IMR-90 (cell line): ENCODE data around the gene FYCO1. TPM values are rescaled to one million over a fixed set of nuclear protein-coding genes. Genes with fewer than 3 reads are reported as not detected.

Experiments
- ATAC-seq: fragments of 200-7000 bp; cut with Tn5 transposase; 2 replicates; pipeline ENCODE4 v1.9.1; 2020; ENCODE audit warnings: low read depth, mild to moderate bottlenecking, moderate library complexity
- BruUV-seq: library from RNA; stranded (reverse); fragments of 400-500 nt; replicated peaks from 2 replicates; lab custom pipeline; 2021; lab: Mats Ljungman, UMichigan
- CTCF ChIA-PET: fragments of 300-600 bp; formaldehyde crosslinking; extraction: SDS; loops from one replicate; lab custom pipeline; 2021; ENCODE audit warnings: antibody characterized with exemption; lab: Yijun Ruan, JAX
- POLR2A ChIA-PET: fragments of 300-600 bp; sonication (Branson Sonifier 250); formaldehyde crosslinking; loops from one replicate; lab custom pipeline; 2022; ENCODE audit warnings: antibody characterized with exemption; ENCODE audit not compliant: unreplicated experiment; lab: Charles Lee
- DNase-seq: peaks from one replicate; pipeline ENCODE4 v3.0.0; 2013
- H2AFZ ChIP-seq: replicated peaks from 2 replicates; pipeline ENCODE3; 2013; ENCODE audit warnings: low read length, mild to moderate bottlenecking; ENCODE audit not compliant: poor library complexity
- H2AK5ac ChIP-seq: 2 replicates; pipeline ENCODE4 v1.6.1; 2013; ENCODE audit warnings: low read depth, low read length, inconsistent platforms
- H2AK9ac ChIP-seq: replicated peaks from 2 replicates; pipeline ENCODE3; 2013; ENCODE audit warnings: mild to moderate bottlenecking, low read depth, low read length, moderate library complexity; ENCODE audit not compliant: poor library complexity
- H2BK120ac ChIP-seq: 2 replicates; pipeline ENCODE4 v1.6.1; 2013; ENCODE audit warnings: low read depth, low read length, inconsistent platforms
- H2BK15ac ChIP-seq: 3 replicates; pipeline ENCODE4 v1.6.1; 2013; ENCODE audit warnings: low read depth, low read length, inconsistent platforms
- H2BK20ac ChIP-seq: 2 replicates; pipeline ENCODE4 v1.6.1; 2013; ENCODE audit warnings: low read depth, mild to moderate bottlenecking, inconsistent platforms, low read length, moderate library complexity
- H2BK5ac ChIP-seq: 2 replicates; pipeline ENCODE4 v1.6.1; 2013; ENCODE audit warnings: mild to moderate bottlenecking, low read depth, low read length, inconsistent platforms; ENCODE audit not compliant: poor library complexity, severe bottlenecking
- H3K14ac ChIP-seq: replicated peaks from 2 replicates; pipeline ENCODE4 v1.6.1; 2013; ENCODE audit warnings: low read depth, low read length, inconsistent platforms
- H3K18ac ChIP-seq: 2 replicates; pipeline ENCODE4 v1.6.1; 2013; ENCODE audit warnings: low read depth, low read length, control low read depth
- H3K23ac ChIP-seq: 2 replicates; pipeline ENCODE4 v1.6.1; 2013; ENCODE audit warnings: low read depth, low read length, inconsistent platforms
- H3K27ac ChIP-seq: 2 replicates; pipeline ENCODE4 v1.5.1; 2013; ENCODE audit warnings: mild to moderate bottlenecking, control low read depth, low read length; ENCODE audit not compliant: insufficient read depth
- H3K27me3 ChIP-seq: 2 replicates; pipeline ENCODE4 v1.6.1; 2013; ENCODE audit warnings: low read length; ENCODE audit not compliant: control insufficient read depth, insufficient read depth
- H3K36me3 ChIP-seq: 2 replicates; pipeline ENCODE4 v1.6.1; 2013; ENCODE audit warnings: low read length, mixed read lengths; ENCODE audit not compliant: control insufficient read depth, insufficient read depth
- H3K4ac ChIP-seq: 2 replicates; pipeline ENCODE4 v1.6.1; 2013; ENCODE audit warnings: low read depth, low read length, inconsistent platforms
- H3K4me1 ChIP-seq: 2 replicates; pipeline ENCODE4 v1.6.1; 2013; ENCODE audit warnings: low read length, mixed read lengths; ENCODE audit not compliant: control insufficient read depth, insufficient read depth
- H3K4me2 ChIP-seq: 2 replicates; pipeline ENCODE4 v1.6.1; 2013; ENCODE audit warnings: low read depth, mild to moderate bottlenecking, control low read depth, low read length, moderate library complexity
- H3K4me3 ChIP-seq: 2 replicates; pipeline ENCODE4 v1.5.1; 2013; ENCODE audit warnings: low read depth, mild to moderate bottlenecking, control low read depth, low read length, moderate library complexity; ENCODE audit not compliant: insufficient read depth
- H3K56ac ChIP-seq: 2 replicates; pipeline ENCODE4 v1.6.1; 2013; ENCODE audit warnings: low read length, inconsistent platforms; ENCODE audit not compliant: insufficient read depth; ENCODE audit errors: extremely low read depth
- H3K79me1 ChIP-seq, 2 experiments: 2 replicates each; pipeline ENCODE4 v1.6.1; 2013; ENCODE audit warnings: low read length in 2 of 2, inconsistent platforms in 1 of 2, low read depth in 1 of 2
- H3K9ac ChIP-seq: 2 replicates; pipeline ENCODE4 v1.6.1; 2013; ENCODE audit warnings: low read depth, low read length, control low read depth
- H3K9me1 ChIP-seq: 2 replicates; pipeline ENCODE4 v1.6.1; 2013; ENCODE audit warnings: low read length, inconsistent platforms; ENCODE audit not compliant: insufficient read depth
- H3K9me3 ChIP-seq: 2 replicates; pipeline ENCODE4 v1.6.1; 2013; ENCODE audit warnings: low read length; ENCODE audit not compliant: control insufficient read depth, insufficient read depth
- H4K20me1 ChIP-seq: 2 replicates; pipeline ENCODE4 v1.6.1; 2013; ENCODE audit warnings: low read length, inconsistent platforms; ENCODE audit not compliant: insufficient read depth
- H4K5ac ChIP-seq: 2 replicates; pipeline ENCODE4 v1.6.1; 2013; ENCODE audit warnings: mild to moderate bottlenecking, low read depth, low read length, control low read depth
- H4K8ac ChIP-seq, 2 experiments: 2 replicates each; pipeline ENCODE4 v1.6.1; 2013; ENCODE audit warnings: low read depth in 2 of 2, low read length in 2 of 2, control low read depth in 1 of 2, inconsistent platforms in 1 of 2
- H4K91ac ChIP-seq: 2 replicates; pipeline ENCODE4 v1.6.1; 2013; ENCODE audit warnings: low read depth, low read length, inconsistent platforms; ENCODE audit not compliant: insufficient read depth
- BHLHE40 ChIP-seq: fragments of 150-350 bp; IDR thresholded peaks from 2 replicates; pipeline ENCODE4 v1.6.1; 2016; ENCODE audit warnings: mild to moderate bottlenecking, low read depth, low read length
- CEBPB ChIP-seq: IDR thresholded peaks from 2 replicates; pipeline ENCODE4 v1.6.1; 2012; ENCODE audit warnings: low read depth, low read length, improper control_type of control experiment
- CHD1 ChIP-seq: IDR thresholded peaks from 2 replicates; pipeline ENCODE4 v1.6.1; 2012; ENCODE audit warnings: low read depth, low read length, improper control_type of control experiment
- FOS ChIP-seq: fragments of 150-350 bp; IDR thresholded peaks from 2 replicates; pipeline ENCODE4 v1.6.1; 2016; ENCODE audit warnings: low read depth, low read length
- MAFK ChIP-seq: IDR thresholded peaks from 2 replicates; pipeline ENCODE4 v1.6.1; 2012; ENCODE audit warnings: low read depth, low read length, improper control_type of control experiment
- MAZ ChIP-seq: IDR thresholded peaks from 2 replicates; pipeline ENCODE4 v1.6.1; 2012; ENCODE audit warnings: low read depth, mild to moderate bottlenecking, low read length, improper control_type of control experiment, moderate library complexity, borderline replicate concordance
- MXI1 ChIP-seq: IDR thresholded peaks from 2 replicates; pipeline ENCODE4 v1.6.1; 2012; ENCODE audit warnings: low read depth, mild to moderate bottlenecking, low read length, moderate library complexity, borderline replicate concordance
- NFE2L2 ChIP-seq: fragments of 150-350 bp; IDR thresholded peaks from 2 replicates; pipeline ENCODE4 v1.6.1; 2016; ENCODE audit warnings: low read depth, mild to moderate bottlenecking, low read length
- POLR2A ChIP-seq: IDR thresholded peaks from 2 replicates; pipeline ENCODE4 v1.6.1; 2012; ENCODE audit warnings: mild to moderate bottlenecking, low read depth, low read length
- RAD21 ChIP-seq: IDR thresholded peaks from 2 replicates; pipeline ENCODE4 v1.6.1; 2012; ENCODE audit warnings: low read length, improper control_type of control experiment
- RCOR1 ChIP-seq: IDR thresholded peaks from 2 replicates; pipeline ENCODE4 v1.6.1; 2012; ENCODE audit warnings: mild to moderate bottlenecking, low read length, improper control_type of control experiment; ENCODE audit not compliant: insufficient replicate concordance
- RFX5 ChIP-seq: IDR thresholded peaks from 2 replicates; pipeline ENCODE4 v1.8.0; 2012; ENCODE audit warnings: low read depth, mild to moderate bottlenecking, low read length, moderate library complexity
- SMC3 ChIP-seq: fragments of 150-350 bp; IDR thresholded peaks from 2 replicates; pipeline ENCODE4 v1.6.1; 2016; ENCODE audit warnings: low read depth, mild to moderate bottlenecking, antibody characterized with exemption, low read length, moderate library complexity
- WGBS, 2 experiments: methylation state at CpG; one replicate each; pipeline versions ENCODE4 v1.1.5 to v1.1.7; 2013; ENCODE audit warnings: missing lambda C conversion rate in 2 of 2; ENCODE audit not compliant: insufficient read length in 1 of 2; ENCODE audit errors: extremely low coverage in 2 of 2; 5-methylcytosine and 5-hydroxymethylcytosine counted together
- dilution Hi-C: fragments of 300-500 bp; cut with HindIII; formaldehyde crosslinking; loops from one replicate; pipeline ENCODE4 v1.14.3; 2018; ENCODE audit warnings: low sequenced_read_pairs; ENCODE audit not compliant: unreplicated experiment
- in situ Hi-C: fragments of 300-500 bp; cut with MboI; formaldehyde crosslinking; loops from 3 replicates; pipeline ENCODE4 v1.14.3; 2019; ENCODE audit warnings: low sequenced_read_pairs, inconsistent platforms, mixed read lengths
- intact Hi-C: fragments of 100-400 bp; cut with micrococcal nuclease; formaldehyde crosslinking; loops from 2 replicates; pipeline ENCODE4 v1.10.0; 2022
- polyA plus RNA-seq, 3 experiments: library from polyadenylated mRNA; depleted of rRNA; stranded (reverse); fragments of >200 nt; gene quantifications; 2 replicates each; pipeline ENCODE4 v1.2.3, GENCODE V29; 2012; ENCODE audit warnings: low replicate concordance in 1 of 3
- total RNA-seq: library from RNA; depleted of rRNA; stranded (reverse); fragments of >200 nt; gene quantifications from 2 replicates; pipeline ENCODE4 v1.2.3, GENCODE V29; 2012
- TF ChIP-seq, protein P1 (sequence below): conservative IDR thresholded peaks from 2 replicates; pipeline ENCODE4 v1.5.1; 2012; ENCODE audit warnings: mild to moderate bottlenecking, low read depth, low read length, improper control_type of control experiment
- TF ChIP-seq, protein P2 (sequence below): fragments of 150-350 bp; IDR thresholded peaks from 2 replicates; pipeline ENCODE4 v1.6.1; 2017; ENCODE audit warnings: mild to moderate bottlenecking, antibody characterized with exemption, low read length, low read depth
- TF ChIP-seq, protein P3 (sequence below): fragments of 150-350 bp; IDR thresholded peaks from 2 replicates; pipeline ENCODE4 v1.6.1; 2016; ENCODE audit warnings: low read depth, mild to moderate bottlenecking, low read length, moderate library complexity, borderline replicate concordance

Gene FYCO1
- total and polyA plus RNA-seq, 2 of the 4 experiments (the other 2 are of a cell fraction): 13.7 to 20.1 TPM

DNA sequence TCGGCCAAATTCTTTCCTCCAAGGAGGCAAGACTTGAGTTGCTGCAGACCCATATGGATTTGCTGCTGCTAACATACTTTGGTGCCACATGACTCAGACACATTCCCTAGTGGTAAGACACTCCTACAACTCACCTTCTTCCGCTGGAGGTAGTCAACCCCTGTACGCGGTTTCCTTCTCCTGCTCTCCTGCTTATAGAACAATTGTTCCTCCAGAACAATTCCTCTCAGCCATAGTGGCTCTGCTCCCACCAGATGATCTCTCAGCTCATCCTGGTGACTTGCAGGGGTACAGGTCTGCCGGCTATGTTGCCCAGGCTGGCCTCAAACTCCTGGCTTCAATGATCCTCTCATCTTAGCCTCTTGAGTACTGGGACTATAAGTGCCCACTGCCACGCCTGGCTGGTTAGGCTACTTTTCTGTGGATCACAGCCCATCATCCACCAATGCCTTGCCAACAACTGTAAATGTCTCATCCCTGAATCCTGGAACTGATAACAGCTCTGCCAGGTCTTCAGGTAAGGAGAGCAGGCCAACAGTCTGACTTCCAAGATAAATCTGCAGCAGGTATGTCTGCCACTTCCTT lies 54.8 kb downstream of the FYCO1 start:
- ChIA-PET CTCF (interaction anchor here (4.0 kb wide), 1 partner anchor 138 kb away, joined by 84 read pairs; no protein-coding TSS in a partner anchor), POLR2A (no interaction called here)
- TF ChIP-seq POLR2A (no peak), RAD21 (no peak), RCOR1 (no peak), CEBPB (no peak), BHLHE40 (no peak), FOS (no peak), CHD1 (no peak), MAZ (no peak), RFX5 (no peak), MXI1 (no peak), NFE2L2 (no peak), SMC3 (no peak), MAFK (no peak)
- TF ChIP-seq, protein P1, sequence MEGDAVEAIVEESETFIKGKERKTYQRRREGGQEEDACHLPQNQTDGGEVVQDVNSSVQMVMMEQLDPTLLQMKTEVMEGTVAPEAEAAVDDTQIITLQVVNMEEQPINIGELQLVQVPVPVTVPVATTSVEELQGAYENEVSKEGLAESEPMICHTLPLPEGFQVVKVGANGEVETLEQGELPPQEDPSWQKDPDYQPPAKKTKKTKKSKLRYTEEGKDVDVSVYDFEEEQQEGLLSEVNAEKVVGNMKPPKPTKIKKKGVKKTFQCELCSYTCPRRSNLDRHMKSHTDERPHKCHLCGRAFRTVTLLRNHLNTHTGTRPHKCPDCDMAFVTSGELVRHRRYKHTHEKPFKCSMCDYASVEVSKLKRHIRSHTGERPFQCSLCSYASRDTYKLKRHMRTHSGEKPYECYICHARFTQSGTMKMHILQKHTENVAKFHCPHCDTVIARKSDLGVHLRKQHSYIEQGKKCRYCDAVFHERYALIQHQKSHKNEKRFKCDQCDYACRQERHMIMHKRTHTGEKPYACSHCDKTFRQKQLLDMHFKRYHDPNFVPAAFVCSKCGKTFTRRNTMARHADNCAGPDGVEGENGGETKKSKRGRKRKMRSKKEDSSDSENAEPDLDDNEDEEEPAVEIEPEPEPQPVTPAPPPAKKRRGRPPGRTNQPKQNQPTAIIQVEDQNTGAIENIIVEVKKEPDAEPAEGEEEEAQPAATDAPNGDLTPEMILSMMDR: no peak
- TF ChIP-seq, protein P2, sequence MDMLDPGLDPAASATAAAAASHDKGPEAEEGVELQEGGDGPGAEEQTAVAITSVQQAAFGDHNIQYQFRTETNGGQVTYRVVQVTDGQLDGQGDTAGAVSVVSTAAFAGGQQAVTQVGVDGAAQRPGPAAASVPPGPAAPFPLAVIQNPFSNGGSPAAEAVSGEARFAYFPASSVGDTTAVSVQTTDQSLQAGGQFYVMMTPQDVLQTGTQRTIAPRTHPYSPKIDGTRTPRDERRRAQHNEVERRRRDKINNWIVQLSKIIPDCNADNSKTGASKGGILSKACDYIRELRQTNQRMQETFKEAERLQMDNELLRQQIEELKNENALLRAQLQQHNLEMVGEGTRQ: no peak
- TF ChIP-seq, protein P3, sequence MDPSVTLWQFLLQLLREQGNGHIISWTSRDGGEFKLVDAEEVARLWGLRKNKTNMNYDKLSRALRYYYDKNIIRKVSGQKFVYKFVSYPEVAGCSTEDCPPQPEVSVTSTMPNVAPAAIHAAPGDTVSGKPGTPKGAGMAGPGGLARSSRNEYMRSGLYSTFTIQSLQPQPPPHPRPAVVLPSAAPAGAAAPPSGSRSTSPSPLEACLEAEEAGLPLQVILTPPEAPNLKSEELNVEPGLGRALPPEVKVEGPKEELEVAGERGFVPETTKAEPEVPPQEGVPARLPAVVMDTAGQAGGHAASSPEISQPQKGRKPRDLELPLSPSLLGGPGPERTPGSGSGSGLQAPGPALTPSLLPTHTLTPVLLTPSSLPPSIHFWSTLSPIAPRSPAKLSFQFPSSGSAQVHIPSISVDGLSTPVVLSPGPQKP: no peak
- Histone ChIP-seq H3K4ac (no peak overlapping the region), H2BK5ac (no peak overlapping the region), H2AFZ (no peak overlapping the region), H3K4me1 (peaks cover 4% of the 10 kb centered on the region), H2BK120ac (no peak overlapping the region), H3K4me2 (no peak overlapping the region), H3K4me3 (no peak overlapping the region), H3K9me1 (peaks cover 12% of the 10 kb centered on the region; the same call in 1 of the 2 replicates), H3K9me3 (peaks cover 4% of the 10 kb centered on the region; the same call in 1 of the 2 replicates), H3K9ac (no peak overlapping the region), H3K18ac (no peak overlapping the region), H4K91ac (no peak overlapping the region), H3K27me3 (no peaks in the 10 kb centered on the region), H4K20me1 (no peaks in the 10 kb centered on the region), H3K27ac (no peak overlapping the region), H3K23ac (no peak overlapping the region), H2BK20ac (no peak overlapping the region), H3K36me3 (peaks cover 8% of the 10 kb centered on the region), H2BK15ac (no peak overlapping the region), H3K56ac (no peak overlapping the region), H3K14ac (no peak overlapping the region), H4K5ac (no peak overlapping the region), H2AK9ac (no peak overlapping the region), H2AK5ac (no peak overlapping the region), H3K79me1 (no peaks in the 10 kb centered on the region), H4K8ac (no peak overlapping the region)
- DNase-seq: no peak
- WGBS, 2 experiments: 93% methylated on average over 3 of the region's 6 CpGs; no CpG with 5 or more reads in 1 of the 2 experiments
- intact Hi-C loops (no loop called here), dilution Hi-C loops (no loop called here), in situ Hi-C loops (loop anchor here (5.0 to 10.0 kb wide), 2 partner anchors 136 to 434 kb away; partner anchors contain the start of gene CCR5)
- BruUV-seq: no TSS peak
- no peak for ATAC-seq
